HL-60 (cell line): ENCODE results near the gene TNNI2.

Experiments
- GABPA ChIP-seq: IDR thresholded peaks from 2 replicates; pipeline ENCODE4 v1.6.1; 2012; ENCODE audit warnings: low read depth
- POLR2AphosphoS5 ChIP-seq: IDR thresholded peaks from 2 replicates; pipeline ENCODE4 v1.6.1; 2012; ENCODE audit warnings: low read depth
- SPI1 ChIP-seq: IDR thresholded peaks from 2 replicates; pipeline ENCODE4 v1.6.1; 2012; ENCODE audit warnings: low read depth, mild to moderate bottlenecking, borderline replicate concordance
- TF ChIP-seq, protein P1 (sequence below): IDR thresholded peaks from one replicate; pipeline ENCODE4 v1.5.1; 2011; ENCODE audit warnings: low read length, control low read depth, inconsistent platforms; ENCODE audit not compliant: insufficient read depth
- TF ChIP-seq, protein P2 (sequence below): IDR thresholded peaks from 2 replicates; pipeline ENCODE4 v1.6.1; 2012; ENCODE audit warnings: low read depth; ENCODE audit not compliant: insufficient replicate concordance

- TF ChIP-seq, protein P1, sequence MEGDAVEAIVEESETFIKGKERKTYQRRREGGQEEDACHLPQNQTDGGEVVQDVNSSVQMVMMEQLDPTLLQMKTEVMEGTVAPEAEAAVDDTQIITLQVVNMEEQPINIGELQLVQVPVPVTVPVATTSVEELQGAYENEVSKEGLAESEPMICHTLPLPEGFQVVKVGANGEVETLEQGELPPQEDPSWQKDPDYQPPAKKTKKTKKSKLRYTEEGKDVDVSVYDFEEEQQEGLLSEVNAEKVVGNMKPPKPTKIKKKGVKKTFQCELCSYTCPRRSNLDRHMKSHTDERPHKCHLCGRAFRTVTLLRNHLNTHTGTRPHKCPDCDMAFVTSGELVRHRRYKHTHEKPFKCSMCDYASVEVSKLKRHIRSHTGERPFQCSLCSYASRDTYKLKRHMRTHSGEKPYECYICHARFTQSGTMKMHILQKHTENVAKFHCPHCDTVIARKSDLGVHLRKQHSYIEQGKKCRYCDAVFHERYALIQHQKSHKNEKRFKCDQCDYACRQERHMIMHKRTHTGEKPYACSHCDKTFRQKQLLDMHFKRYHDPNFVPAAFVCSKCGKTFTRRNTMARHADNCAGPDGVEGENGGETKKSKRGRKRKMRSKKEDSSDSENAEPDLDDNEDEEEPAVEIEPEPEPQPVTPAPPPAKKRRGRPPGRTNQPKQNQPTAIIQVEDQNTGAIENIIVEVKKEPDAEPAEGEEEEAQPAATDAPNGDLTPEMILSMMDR, result peak; percentile 80
- no peak for TF ChIP-seq SPI1
- TF ChIP-seq, protein P2, sequence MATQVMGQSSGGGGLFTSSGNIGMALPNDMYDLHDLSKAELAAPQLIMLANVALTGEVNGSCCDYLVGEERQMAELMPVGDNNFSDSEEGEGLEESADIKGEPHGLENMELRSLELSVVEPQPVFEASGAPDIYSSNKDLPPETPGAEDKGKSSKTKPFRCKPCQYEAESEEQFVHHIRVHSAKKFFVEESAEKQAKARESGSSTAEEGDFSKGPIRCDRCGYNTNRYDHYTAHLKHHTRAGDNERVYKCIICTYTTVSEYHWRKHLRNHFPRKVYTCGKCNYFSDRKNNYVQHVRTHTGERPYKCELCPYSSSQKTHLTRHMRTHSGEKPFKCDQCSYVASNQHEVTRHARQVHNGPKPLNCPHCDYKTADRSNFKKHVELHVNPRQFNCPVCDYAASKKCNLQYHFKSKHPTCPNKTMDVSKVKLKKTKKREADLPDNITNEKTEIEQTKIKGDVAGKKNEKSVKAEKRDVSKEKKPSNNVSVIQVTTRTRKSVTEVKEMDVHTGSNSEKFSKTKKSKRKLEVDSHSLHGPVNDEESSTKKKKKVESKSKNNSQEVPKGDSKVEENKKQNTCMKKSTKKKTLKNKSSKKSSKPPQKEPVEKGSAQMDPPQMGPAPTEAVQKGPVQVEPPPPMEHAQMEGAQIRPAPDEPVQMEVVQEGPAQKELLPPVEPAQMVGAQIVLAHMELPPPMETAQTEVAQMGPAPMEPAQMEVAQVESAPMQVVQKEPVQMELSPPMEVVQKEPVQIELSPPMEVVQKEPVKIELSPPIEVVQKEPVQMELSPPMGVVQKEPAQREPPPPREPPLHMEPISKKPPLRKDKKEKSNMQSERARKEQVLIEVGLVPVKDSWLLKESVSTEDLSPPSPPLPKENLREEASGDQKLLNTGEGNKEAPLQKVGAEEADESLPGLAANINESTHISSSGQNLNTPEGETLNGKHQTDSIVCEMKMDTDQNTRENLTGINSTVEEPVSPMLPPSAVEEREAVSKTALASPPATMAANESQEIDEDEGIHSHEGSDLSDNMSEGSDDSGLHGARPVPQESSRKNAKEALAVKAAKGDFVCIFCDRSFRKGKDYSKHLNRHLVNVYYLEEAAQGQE, result no peak
- TF ChIP-seq GABPA, result no peak
- no peak for TF ChIP-seq POLR2AphosphoS5
Measured at GRCh38 chr11:1837171-1838076, 1.4 kb upstream of the TNNI2 start.
